LNCaP clone FGC (cell line): Measurements from ENCODE around the gene TMEM108.

Experiments used
- DNase-seq: peaks from one replicate; pipeline ENCODE4 v3.0.0-alpha.2; 2011; ENCODE audit warnings: low read depth
- H3K4me3 ChIP-seq: 2 replicates; pipeline ENCODE4 v1.5.1; 2011; ENCODE audit warnings: mild to moderate bottlenecking, low read depth, low read length, control low read depth
- TF ChIP-seq, protein P1 (sequence below): IDR thresholded peaks from 2 replicates; pipeline ENCODE4 v1.5.1; 2012; ENCODE audit warnings: mild to moderate bottlenecking; ENCODE audit not compliant: control insufficient read depth, insufficient read depth; ENCODE audit errors: extremely low read depth

Gene TMEM108

DNA sequence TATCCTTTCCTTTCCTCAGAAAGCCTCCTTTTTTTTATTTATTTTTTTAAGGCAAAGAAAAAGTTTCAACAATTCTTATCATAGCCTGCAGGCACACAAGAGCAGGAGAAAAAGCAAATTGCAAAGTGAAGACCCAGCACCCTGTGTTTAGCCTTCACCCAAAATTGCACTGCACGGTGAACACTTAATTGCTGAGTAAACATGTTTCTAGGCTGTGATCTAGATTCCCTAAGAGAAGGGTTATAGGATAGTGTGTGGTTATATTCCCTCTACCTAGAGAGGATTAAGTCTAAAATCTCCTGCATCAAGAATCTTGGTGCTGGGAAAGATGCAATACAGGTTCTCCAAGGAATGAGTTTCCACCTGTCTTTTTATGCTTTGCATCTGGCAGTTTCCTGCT, 291.4 kb downstream of the TMEM108 start:
- H3K4me3 ChIP-seq, result no peak overlapping the region
- no peak for DNase-seq
- TF ChIP-seq, protein P1, sequence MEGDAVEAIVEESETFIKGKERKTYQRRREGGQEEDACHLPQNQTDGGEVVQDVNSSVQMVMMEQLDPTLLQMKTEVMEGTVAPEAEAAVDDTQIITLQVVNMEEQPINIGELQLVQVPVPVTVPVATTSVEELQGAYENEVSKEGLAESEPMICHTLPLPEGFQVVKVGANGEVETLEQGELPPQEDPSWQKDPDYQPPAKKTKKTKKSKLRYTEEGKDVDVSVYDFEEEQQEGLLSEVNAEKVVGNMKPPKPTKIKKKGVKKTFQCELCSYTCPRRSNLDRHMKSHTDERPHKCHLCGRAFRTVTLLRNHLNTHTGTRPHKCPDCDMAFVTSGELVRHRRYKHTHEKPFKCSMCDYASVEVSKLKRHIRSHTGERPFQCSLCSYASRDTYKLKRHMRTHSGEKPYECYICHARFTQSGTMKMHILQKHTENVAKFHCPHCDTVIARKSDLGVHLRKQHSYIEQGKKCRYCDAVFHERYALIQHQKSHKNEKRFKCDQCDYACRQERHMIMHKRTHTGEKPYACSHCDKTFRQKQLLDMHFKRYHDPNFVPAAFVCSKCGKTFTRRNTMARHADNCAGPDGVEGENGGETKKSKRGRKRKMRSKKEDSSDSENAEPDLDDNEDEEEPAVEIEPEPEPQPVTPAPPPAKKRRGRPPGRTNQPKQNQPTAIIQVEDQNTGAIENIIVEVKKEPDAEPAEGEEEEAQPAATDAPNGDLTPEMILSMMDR, result no peak

DNA sequence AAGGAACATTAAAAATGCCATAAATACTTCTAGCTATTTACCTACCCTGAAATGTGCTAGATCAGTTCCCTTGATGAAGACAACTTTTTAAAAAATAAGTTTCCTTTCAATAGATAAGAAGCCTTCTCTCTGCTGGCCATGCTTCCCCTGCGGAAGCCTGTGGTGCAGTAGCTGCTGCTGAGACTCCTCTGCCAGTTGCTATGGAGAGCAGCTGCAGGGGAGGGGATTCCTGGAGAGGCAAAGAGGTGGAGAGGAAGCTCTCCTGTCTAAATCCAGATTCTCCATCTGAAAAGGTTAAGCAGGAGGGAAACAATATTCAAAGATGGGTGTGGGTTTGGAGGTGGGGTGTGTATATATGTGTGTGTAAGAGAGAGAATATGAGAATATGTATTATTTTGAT, 291.9 kb downstream of the TMEM108 start:
- TF ChIP-seq, protein P1, result no peak
- no peak overlapping the region for H3K4me3 ChIP-seq
- peak; percentile 22 for DNase-seq

DNA sequence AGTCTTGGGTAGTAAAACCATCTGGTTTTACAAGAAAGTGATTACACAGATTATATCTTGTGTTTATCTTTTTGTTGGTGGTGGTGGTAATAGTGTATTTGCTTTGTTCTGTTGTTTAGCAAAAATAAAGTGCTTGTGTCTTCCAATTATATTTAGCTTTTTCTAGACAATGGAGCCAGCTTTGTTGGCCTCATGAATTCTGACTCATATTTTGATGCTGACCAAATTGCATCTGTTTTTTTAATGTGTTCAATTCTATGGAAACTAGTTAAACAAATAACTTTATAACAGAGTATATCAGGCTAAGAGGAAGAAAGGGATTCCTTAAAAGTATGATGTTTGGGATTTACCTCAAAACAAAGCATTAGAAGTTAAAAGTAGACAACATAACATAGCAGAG, 292.3 kb downstream of the TMEM108 start:
- DNase-seq, result peak; percentile 19
- TF ChIP-seq, protein P1, result no peak
- H3K4me3 ChIP-seq, result no peak overlapping the region

DNA sequence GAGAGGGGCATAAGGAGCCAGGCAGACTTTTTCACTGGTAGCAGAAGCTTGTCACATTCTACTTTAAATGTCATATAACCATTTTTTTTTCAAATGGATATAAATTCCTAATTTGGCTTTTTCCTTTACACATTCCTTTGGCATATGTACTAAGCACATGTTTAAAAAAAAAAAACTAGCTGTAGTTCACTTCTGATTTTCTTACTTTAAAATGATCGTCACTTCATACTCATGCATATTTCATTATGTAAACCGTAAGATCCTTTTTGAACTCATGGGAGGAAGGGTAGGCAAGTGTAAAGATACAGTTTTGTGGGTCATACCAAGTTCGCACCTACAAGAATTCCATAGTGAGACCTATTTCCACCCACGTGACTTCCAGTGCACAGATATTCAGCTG, 316.5 kb downstream of the TMEM108 start:
- no peak overlapping the region for H3K4me3 ChIP-seq
- no peak for DNase-seq
- TF ChIP-seq, protein P1, result no peak

DNA sequence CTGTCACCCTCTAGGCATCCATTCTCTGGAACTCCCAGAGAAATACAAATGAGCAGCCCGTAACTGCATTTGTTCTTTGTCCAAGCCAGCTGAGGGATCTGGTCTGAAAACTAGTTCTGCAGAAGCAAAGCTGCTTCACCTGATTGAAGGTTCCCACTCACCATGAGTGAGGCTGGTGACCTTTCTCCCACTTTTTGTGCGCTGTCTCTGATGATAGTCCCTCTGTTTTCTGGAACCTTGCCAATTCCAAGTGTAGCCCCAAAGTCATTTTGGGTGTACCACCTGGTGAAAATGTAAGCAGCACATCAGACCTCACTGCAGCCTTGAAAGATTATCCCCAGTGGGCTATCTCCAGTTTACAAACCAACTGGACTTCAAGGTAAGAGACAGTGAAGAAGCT, 322.3 kb downstream of the TMEM108 start:
- no peak for DNase-seq
- H3K4me3 ChIP-seq, result no peak overlapping the region
- TF ChIP-seq, protein P1, result no peak

DNA sequence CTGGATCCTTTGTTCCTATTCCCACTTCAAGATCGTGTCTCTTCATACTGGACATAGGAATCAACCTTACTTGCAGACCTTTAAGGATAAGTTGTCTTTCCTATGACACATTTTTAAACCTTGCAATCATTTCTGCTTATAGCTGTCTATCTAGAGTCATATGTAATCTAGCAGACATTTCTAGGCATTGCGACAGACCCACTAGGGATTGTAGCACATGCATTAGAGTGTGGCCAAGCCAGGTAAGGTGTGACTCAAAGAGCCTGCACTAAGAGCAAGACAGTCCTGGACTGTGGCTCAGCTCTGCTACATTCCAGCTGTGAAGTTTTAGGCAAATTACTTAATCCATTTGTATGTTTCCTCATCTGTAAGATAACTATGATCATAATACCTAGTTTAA, 322.8 kb downstream of the TMEM108 start:
- H3K4me3 ChIP-seq, result no peak overlapping the region
- TF ChIP-seq, protein P1, result no peak
- DNase-seq, result no peak

DNA sequence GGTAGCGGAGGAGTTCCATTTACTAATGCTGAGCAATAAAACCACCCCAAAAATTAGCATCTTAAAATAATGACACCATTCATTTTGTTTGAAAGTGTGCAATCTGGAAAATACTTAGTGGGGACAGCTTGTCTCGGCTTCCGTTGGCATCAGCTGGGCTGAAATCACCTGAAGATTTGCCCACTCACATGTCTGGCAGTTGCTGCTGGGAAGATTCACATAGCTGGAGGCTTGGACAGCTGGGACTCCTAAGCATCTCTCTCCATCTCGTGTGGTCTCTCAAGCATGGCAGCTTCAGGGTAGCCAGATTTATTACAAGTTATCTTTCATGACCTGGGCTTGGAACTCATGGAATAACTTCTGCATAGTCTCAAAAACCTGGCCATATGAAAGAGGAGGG, 323.2 kb downstream of the TMEM108 start:
- H3K4me3 ChIP-seq, result no peak overlapping the region
- TF ChIP-seq, protein P1, result no peak
- no peak for DNase-seq
